ENCODE results near the gene SLC25A21. TPM values are rescaled to one million over a fixed set of nuclear protein-coding genes. Genes with fewer than 3 reads are reported as not detected.

SLC25A21 gene
- total and polyA plus RNA-seq, 2 of the 13 experiments (the other 11 are each of a cell fraction or from before 2014, with no cell fraction given) = 1.9 to 2.9 TPM

DNA sequence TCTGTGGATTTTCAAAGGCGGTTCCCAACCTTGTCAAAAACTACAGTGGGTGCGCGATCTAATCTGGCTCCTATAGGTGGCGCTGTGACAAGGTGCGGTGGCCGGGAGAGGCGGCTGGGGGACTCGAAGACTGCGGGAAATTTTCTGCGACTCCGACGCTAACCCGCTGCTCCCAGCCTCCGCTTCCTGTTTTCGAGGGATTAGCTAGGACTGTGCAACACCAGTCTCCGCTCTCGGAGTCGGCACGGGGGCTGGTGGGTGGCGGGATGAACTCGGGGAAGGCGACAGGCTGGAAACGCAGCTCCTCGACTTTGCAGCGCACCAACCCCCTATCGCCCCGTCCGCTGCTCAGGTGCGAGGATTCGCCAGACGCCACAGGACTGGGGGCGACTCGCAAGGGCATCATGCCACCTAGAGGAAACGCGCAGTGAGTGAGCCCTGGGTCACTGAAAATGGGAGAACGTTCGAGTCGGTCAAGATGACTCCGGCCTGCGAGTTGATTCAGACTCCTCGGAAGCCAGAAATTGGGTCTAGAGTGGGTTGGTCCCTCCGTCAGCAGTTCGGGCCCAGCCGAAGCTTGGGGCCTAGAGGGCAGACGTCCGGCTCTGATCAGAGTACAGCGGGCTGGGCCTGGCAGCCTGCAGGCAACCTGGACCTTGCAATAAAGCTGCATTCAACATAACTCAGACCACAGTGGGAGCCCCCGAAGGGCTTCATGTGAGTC lies 516.3 kb downstream of the SLC25A21 start (continued):
- TF ChIP-seq, protein P1, sequence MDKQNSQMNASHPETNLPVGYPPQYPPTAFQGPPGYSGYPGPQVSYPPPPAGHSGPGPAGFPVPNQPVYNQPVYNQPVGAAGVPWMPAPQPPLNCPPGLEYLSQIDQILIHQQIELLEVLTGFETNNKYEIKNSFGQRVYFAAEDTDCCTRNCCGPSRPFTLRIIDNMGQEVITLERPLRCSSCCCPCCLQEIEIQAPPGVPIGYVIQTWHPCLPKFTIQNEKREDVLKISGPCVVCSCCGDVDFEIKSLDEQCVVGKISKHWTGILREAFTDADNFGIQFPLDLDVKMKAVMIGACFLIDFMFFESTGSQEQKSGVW (CRISPR knock-in tag; IDR thresholded peaks at IDR 0.05; ENCODE audit: borderline replicate concordance) = 0 out of 2 replicates have a peak, but pooled peaks have one; percentile 55
- TF ChIP-seq, protein P2, sequence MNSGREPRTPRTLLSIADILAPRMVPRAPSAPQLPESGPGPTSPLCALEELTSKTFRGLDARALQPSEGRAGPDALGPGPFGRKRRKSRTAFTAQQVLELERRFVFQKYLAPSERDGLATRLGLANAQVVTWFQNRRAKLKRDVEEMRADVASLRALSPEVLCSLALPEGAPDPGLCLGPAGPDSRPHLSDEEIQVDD (CRISPR knock-in tag; IDR thresholded peaks at IDR 0.05; ENCODE audit: borderline replicate concordance) = no peak
- TF ChIP-seq, protein P3, sequence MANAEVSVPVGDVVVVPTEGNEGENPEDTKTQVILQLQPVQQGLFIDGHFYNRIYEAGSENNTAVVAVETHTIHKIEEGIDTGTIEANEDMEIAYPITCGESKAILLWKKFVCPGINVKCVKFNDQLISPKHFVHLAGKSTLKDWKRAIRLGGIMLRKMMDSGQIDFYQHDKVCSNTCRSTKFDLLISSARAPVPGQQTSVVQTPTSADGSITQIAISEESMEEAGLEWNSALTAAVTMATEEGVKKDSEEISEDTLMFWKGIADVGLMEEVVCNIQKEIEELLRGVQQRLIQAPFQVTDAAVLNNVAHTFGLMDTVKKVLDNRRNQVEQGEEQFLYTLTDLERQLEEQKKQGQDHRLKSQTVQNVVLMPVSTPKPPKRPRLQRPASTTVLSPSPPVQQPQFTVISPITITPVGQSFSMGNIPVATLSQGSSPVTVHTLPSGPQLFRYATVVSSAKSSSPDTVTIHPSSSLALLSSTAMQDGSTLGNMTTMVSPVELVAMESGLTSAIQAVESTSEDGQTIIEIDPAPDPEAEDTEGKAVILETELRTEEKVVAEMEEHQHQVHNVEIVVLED (CRISPR knock-in tag; IDR thresholded peaks at IDR 0.05; ENCODE audit: borderline replicate concordance) = no peak
- TF ChIP-seq DPF2 (CRISPR knock-in tag; IDR thresholded peaks at IDR 0.05; ENCODE audit: borderline replicate concordance, low read depth) (no peak), ZNF883 (CRISPR knock-in tag; IDR thresholded peaks at IDR 0.05; ENCODE audit: not compliant biosample characterization) (peak; percentile 44)
- TF ChIP-seq, protein P4, sequence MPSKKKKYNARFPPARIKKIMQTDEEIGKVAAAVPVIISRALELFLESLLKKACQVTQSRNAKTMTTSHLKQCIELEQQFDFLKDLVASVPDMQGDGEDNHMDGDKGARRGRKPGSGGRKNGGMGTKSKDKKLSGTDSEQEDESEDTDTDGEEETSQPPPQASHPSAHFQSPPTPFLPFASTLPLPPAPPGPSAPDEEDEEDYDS (CRISPR knock-in tag; IDR thresholded peaks at IDR 0.05) = no peak
- TF ChIP-seq, protein P5, sequence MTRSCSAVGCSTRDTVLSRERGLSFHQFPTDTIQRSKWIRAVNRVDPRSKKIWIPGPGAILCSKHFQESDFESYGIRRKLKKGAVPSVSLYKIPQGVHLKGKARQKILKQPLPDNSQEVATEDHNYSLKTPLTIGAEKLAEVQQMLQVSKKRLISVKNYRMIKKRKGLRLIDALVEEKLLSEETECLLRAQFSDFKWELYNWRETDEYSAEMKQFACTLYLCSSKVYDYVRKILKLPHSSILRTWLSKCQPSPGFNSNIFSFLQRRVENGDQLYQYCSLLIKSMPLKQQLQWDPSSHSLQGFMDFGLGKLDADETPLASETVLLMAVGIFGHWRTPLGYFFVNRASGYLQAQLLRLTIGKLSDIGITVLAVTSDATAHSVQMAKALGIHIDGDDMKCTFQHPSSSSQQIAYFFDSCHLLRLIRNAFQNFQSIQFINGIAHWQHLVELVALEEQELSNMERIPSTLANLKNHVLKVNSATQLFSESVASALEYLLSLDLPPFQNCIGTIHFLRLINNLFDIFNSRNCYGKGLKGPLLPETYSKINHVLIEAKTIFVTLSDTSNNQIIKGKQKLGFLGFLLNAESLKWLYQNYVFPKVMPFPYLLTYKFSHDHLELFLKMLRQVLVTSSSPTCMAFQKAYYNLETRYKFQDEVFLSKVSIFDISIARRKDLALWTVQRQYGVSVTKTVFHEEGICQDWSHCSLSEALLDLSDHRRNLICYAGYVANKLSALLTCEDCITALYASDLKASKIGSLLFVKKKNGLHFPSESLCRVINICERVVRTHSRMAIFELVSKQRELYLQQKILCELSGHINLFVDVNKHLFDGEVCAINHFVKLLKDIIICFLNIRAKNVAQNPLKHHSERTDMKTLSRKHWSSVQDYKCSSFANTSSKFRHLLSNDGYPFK (CRISPR knock-in tag; IDR thresholded peaks at IDR 0.05; ENCODE audit: borderline replicate concordance) = 0 out of 2 replicates have a peak, but pooled peaks have one; percentile 15
- TF ChIP-seq, protein P6, sequence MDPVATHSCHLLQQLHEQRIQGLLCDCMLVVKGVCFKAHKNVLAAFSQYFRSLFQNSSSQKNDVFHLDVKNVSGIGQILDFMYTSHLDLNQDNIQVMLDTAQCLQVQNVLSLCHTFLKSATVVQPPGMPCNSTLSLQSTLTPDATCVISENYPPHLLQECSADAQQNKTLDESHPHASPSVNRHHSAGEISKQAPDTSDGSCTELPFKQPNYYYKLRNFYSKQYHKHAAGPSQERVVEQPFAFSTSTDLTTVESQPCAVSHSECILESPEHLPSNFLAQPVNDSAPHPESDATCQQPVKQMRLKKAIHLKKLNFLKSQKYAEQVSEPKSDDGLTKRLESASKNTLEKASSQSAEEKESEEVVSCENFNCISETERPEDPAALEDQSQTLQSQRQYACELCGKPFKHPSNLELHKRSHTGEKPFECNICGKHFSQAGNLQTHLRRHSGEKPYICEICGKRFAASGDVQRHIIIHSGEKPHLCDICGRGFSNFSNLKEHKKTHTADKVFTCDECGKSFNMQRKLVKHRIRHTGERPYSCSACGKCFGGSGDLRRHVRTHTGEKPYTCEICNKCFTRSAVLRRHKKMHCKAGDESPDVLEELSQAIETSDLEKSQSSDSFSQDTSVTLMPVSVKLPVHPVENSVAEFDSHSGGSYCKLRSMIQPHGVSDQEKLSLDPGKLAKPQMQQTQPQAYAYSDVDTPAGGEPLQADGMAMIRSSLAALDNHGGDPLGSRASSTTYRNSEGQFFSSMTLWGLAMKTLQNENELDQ (CRISPR knock-in tag; IDR thresholded peaks at IDR 0.05; ENCODE audit: borderline replicate concordance) = no peak
- TF ChIP-seq, protein P7, sequence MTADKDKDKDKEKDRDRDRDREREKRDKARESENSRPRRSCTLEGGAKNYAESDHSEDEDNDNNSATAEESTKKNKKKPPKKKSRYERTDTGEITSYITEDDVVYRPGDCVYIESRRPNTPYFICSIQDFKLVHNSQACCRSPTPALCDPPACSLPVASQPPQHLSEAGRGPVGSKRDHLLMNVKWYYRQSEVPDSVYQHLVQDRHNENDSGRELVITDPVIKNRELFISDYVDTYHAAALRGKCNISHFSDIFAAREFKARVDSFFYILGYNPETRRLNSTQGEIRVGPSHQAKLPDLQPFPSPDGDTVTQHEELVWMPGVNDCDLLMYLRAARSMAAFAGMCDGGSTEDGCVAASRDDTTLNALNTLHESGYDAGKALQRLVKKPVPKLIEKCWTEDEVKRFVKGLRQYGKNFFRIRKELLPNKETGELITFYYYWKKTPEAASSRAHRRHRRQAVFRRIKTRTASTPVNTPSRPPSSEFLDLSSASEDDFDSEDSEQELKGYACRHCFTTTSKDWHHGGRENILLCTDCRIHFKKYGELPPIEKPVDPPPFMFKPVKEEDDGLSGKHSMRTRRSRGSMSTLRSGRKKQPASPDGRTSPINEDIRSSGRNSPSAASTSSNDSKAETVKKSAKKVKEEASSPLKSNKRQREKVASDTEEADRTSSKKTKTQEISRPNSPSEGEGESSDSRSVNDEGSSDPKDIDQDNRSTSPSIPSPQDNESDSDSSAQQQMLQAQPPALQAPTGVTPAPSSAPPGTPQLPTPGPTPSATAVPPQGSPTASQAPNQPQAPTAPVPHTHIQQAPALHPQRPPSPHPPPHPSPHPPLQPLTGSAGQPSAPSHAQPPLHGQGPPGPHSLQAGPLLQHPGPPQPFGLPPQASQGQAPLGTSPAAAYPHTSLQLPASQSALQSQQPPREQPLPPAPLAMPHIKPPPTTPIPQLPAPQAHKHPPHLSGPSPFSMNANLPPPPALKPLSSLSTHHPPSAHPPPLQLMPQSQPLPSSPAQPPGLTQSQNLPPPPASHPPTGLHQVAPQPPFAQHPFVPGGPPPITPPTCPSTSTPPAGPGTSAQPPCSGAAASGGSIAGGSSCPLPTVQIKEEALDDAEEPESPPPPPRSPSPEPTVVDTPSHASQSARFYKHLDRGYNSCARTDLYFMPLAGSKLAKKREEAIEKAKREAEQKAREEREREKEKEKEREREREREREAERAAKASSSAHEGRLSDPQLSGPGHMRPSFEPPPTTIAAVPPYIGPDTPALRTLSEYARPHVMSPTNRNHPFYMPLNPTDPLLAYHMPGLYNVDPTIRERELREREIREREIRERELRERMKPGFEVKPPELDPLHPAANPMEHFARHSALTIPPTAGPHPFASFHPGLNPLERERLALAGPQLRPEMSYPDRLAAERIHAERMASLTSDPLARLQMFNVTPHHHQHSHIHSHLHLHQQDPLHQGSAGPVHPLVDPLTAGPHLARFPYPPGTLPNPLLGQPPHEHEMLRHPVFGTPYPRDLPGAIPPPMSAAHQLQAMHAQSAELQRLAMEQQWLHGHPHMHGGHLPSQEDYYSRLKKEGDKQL (CRISPR knock-in tag; IDR thresholded peaks at IDR 0.05; ENCODE audit: low read depth) = no peak
